GM12801 (cell line): ENCODE measurements around the gene POLR3H.

Source experiments
- TF ChIP-seq, protein P1 (sequence below): IDR thresholded peaks from one replicate; pipeline ENCODE4 v1.5.1; 2011; ENCODE audit warnings: control low read depth; ENCODE audit not compliant: insufficient read length; ENCODE audit errors: extremely low read depth

POLR3H gene

GRCh38 chr22:41543854-41544670 lies at the start of gene POLR3H:
POLR3H (minus strand) TSS chr22:41544470; CDS start chr22:41544101, 369 bp downstream.
- TF ChIP-seq, protein P1, sequence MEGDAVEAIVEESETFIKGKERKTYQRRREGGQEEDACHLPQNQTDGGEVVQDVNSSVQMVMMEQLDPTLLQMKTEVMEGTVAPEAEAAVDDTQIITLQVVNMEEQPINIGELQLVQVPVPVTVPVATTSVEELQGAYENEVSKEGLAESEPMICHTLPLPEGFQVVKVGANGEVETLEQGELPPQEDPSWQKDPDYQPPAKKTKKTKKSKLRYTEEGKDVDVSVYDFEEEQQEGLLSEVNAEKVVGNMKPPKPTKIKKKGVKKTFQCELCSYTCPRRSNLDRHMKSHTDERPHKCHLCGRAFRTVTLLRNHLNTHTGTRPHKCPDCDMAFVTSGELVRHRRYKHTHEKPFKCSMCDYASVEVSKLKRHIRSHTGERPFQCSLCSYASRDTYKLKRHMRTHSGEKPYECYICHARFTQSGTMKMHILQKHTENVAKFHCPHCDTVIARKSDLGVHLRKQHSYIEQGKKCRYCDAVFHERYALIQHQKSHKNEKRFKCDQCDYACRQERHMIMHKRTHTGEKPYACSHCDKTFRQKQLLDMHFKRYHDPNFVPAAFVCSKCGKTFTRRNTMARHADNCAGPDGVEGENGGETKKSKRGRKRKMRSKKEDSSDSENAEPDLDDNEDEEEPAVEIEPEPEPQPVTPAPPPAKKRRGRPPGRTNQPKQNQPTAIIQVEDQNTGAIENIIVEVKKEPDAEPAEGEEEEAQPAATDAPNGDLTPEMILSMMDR: no peak

GRCh38 chr22:41589391-41590241 lies 45.3 kb upstream of the POLR3H start, which contains the start of gene PMM1:
PMM1 (minus strand) TSS chr22:41589840; CDS start chr22:41589805, 35 bp downstream.
- TF ChIP-seq, protein P1: no peak

DNA sequence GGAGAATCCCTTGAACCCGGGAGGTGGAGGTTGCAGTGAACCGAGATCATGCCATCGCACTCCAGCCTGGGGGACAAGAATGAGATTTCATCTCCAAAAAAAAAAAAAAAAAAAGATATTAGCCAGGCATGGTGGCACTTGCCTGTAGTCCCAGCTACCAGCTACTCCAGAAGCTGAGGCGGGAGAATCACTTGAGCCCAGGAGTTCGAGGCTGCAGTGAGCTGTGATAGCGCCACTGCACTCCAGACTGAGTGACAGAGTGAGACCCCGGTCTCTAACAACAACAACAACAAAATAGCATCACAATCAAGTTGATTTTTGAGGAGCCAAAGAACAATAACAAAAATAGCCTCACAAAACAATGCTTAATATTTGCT lies 43.1 kb upstream of the POLR3H start:
- TF ChIP-seq, protein P1: no peak

DNA sequence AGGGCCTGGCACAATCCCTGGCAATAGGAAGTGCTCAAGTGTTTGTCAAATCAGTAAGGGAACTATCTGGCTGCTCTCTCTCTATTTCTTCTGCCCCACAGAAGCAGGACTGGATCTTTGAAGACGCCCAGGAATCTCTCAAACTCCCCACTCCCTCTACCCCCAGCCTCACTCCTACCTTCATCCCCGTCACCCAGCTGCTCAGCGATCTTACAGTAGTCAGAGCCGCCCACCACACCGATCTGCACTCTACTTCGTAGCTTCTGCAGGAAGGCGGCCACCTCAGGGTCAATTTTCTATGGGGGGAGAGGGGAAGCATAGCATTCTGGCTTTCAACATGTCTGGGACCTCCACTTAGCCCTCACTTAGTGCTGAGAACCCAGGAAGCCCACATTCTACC lies 41.6 kb upstream of the POLR3H start:
- TF ChIP-seq, protein P1: no peak

DNA sequence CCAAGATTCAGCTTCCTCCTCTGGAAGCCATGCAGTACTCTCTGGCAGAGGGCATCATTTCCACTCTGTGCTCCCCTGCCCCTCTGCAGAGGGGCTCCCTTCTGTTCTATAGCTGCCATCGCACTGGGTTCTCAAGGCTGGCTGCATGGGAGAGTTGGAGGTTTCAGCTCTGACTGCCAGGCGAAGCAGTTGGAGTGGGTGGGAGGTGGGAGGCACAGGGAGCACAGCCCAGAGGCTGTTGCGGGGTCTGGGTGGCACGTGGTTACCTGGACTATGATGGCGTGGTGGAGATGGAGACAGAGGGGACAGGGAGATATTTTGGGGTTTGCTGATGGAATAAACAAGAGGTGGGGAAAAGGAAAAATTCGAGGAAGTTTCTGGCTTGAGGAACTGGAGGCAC lies 40.6 kb upstream of the POLR3H start:
- TF ChIP-seq, protein P1: no peak

DNA sequence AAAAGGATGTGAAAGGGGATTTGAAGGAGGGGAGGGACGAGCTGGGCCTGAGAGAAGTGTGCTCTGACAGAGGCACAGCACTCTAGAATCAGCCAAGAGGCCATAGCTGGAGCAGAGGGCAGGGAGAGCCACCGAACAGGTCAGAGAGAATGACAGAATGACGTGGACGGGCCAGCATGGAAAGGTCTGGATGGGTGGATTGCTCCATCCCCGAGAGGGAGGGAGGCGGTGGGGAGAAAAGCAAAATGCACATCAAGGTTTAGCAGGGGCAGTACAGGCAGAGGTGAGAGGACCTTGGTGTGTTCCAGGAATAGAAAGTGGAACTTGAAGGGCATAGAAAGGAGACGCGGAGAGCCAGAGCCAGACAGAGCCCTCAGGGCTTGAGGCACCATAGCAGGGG lies 38.4 kb upstream of the POLR3H start:
- TF ChIP-seq, protein P1: no peak

DNA sequence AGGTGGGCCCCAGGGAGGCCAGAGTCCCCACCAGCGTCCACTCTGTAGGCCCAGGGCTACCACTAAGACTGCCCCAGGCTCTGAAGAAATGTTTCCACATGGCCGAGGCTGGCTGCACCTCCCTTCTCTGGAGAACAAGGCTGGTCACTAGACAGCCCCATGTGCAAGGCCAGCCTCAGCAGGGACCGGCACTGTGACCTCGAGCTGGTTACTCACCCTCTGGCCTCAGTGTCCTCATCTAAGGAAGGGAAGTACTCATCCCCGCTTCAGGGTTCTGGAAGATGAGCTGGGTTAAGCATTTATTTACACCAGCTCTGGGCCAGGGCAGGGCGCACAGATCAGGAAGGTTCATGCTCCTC lies 35.7 kb upstream of the POLR3H start:
- TF ChIP-seq, protein P1: no peak
